WTC11 (cell line): Measurements from ENCODE around the gene CLDN9. TPM values are rescaled to one million over a fixed set of nuclear protein-coding genes. Genes with fewer than 3 reads are reported as not detected.

Experiments
- ATAC-seq: fragments of 200-7000 bp; cut with Tn5 transposase; 2 replicates; pipeline ENCODE4 v1.10.0; 2021; ENCODE audit warnings: mild to moderate bottlenecking, moderate library complexity
- CTCF ChIA-PET: fragments of 300-600 bp; sonication (Branson Sonifier 250); formaldehyde crosslinking; loops from one replicate; lab custom pipeline; 2021; ENCODE audit warnings: antibody characterized with exemption; lab: Charles Lee
- POLR2A ChIA-PET: fragments of 350-600 bp; sonication (Branson Sonifier 250); formaldehyde crosslinking; loops from one replicate; lab custom pipeline; 2021; ENCODE audit warnings: antibody characterized with exemption; lab: Charles Lee
- DNase-seq: peaks from one replicate; pipeline ENCODE4 v3.0.0; 2021; ENCODE audit warnings: low spot score
- H3K27ac Mint-ChIP-seq: 2 replicates; pipeline ENCODE4 v1.8.0; 2021; ENCODE audit warnings: mixed read lengths
- H3K27me3 Mint-ChIP-seq: 2 replicates; pipeline ENCODE4 v1.8.0; 2021; ENCODE audit warnings: low read depth, mild to moderate bottlenecking, moderate library complexity, mixed read lengths
- H3K36me3 Mint-ChIP-seq: 2 replicates; pipeline ENCODE4 v1.8.0; 2021; ENCODE audit warnings: mixed read lengths
- H3K4me1 Mint-ChIP-seq: 2 replicates; pipeline ENCODE4 v1.8.0; 2022; ENCODE audit warnings: mixed read lengths
- H3K4me3 Mint-ChIP-seq: 2 replicates; pipeline ENCODE4 v1.8.0; 2021; ENCODE audit warnings: mild to moderate bottlenecking, moderate library complexity, mixed read lengths
- H3K9me3 Mint-ChIP-seq: 2 replicates; pipeline ENCODE4 v1.8.0; 2021; ENCODE audit warnings: mixed read lengths
- ATF1 ChIP-seq: sonication (generic); formaldehyde crosslinking; IDR thresholded peaks from 2 replicates; pipeline ENCODE4 v1.8.1; 2023; ENCODE audit warnings: mild to moderate bottlenecking, moderate library complexity, missing genetic modification reagents
- CREM ChIP-seq: sonication (generic); formaldehyde crosslinking; IDR thresholded peaks from 2 replicates; pipeline ENCODE4 v1.8.1; 2022; ENCODE audit warnings: mild to moderate bottlenecking, missing genetic modification reagents, moderate library complexity
- E2F1 ChIP-seq: sonication (generic); formaldehyde crosslinking; IDR thresholded peaks from 2 replicates; pipeline ENCODE4 v1.8.0; 2022; ENCODE audit warnings: mild to moderate bottlenecking, missing genetic modification reagents
- ESRRA ChIP-seq: sonication (generic); formaldehyde crosslinking; IDR thresholded peaks from 2 replicates; pipeline ENCODE4 v1.8.1; 2022; ENCODE audit warnings: mild to moderate bottlenecking, missing genetic modification reagents, borderline replicate concordance
- ETV6 ChIP-seq: sonication (generic); formaldehyde crosslinking; IDR thresholded peaks from 2 replicates; pipeline ENCODE4 v1.8.1; 2022; ENCODE audit warnings: mild to moderate bottlenecking, missing genetic modification reagents
- GRHL2 ChIP-seq: fragments of 250-450 bp; sonication (Bioruptor Pico); IDR thresholded peaks from 2 replicates; pipeline ENCODE4 v1.8.0; 2022; ENCODE audit warnings: mild to moderate bottlenecking, moderate library complexity; ENCODE audit not compliant: insufficient replicate concordance, severe bottlenecking
- IRF2 ChIP-seq: sonication (generic); formaldehyde crosslinking; IDR thresholded peaks from 2 replicates; pipeline ENCODE4 v1.8.0; 2022; ENCODE audit warnings: low read depth, missing genetic modification reagents, borderline replicate concordance
- JAZF1 ChIP-seq: fragments of 250-450 bp; sonication (Bioruptor Pico); IDR thresholded peaks from 2 replicates; pipeline ENCODE4 v1.9.0; 2021; ENCODE audit warnings: moderate library complexity, mild to moderate bottlenecking, inconsistent platforms
- MAX ChIP-seq: sonication (generic); formaldehyde crosslinking; IDR thresholded peaks from 2 replicates; pipeline ENCODE4 v1.8.0; 2022; ENCODE audit warnings: mild to moderate bottlenecking, missing genetic modification reagents
- MLX ChIP-seq: sonication (generic); formaldehyde crosslinking; IDR thresholded peaks from 2 replicates; pipeline ENCODE4 v1.8.1; 2023; ENCODE audit warnings: mild to moderate bottlenecking, missing genetic modification reagents, moderate library complexity
- NFATC4 ChIP-seq: fragments of 250-450 bp; sonication (Bioruptor Pico); IDR thresholded peaks from 2 replicates; pipeline ENCODE4 v1.9.0; 2021; ENCODE audit warnings: mild to moderate bottlenecking
- PRDM15 ChIP-seq: sonication (generic); formaldehyde crosslinking; IDR thresholded peaks from 2 replicates; pipeline ENCODE4 v1.8.0; 2022; ENCODE audit warnings: missing genetic modification reagents
- SMAD4 ChIP-seq: sonication (generic); formaldehyde crosslinking; IDR thresholded peaks from 2 replicates; pipeline ENCODE4 v1.8.0; 2022; ENCODE audit warnings: mild to moderate bottlenecking, missing genetic modification reagents
- ZBTB21 ChIP-seq: sonication (generic); formaldehyde crosslinking; IDR thresholded peaks from 2 replicates; pipeline ENCODE4 v1.8.1; 2023; ENCODE audit warnings: mild to moderate bottlenecking, missing genetic modification reagents, borderline replicate concordance
- ZMAT4 ChIP-seq: fragments of 250-450 bp; sonication (Bioruptor Pico); IDR thresholded peaks from 2 replicates; pipeline ENCODE4 v1.9.0; 2021; ENCODE audit warnings: mild to moderate bottlenecking
- ZNF219 ChIP-seq: sonication (generic); formaldehyde crosslinking; IDR thresholded peaks from 2 replicates; pipeline ENCODE4 v1.8.0; 2023; ENCODE audit warnings: missing genetic modification reagents, mild to moderate bottlenecking, borderline replicate concordance
- ZNF232 ChIP-seq: sonication (generic); formaldehyde crosslinking; IDR thresholded peaks from 2 replicates; pipeline ENCODE4 v1.8.0; 2022; ENCODE audit warnings: mild to moderate bottlenecking, missing genetic modification reagents
- ZNF416 ChIP-seq: fragments of 250-450 bp; sonication (Bioruptor Pico); IDR thresholded peaks from 2 replicates; pipeline ENCODE4 v1.9.0; 2021; ENCODE audit warnings: mild to moderate bottlenecking, inconsistent platforms
- ZNF532 ChIP-seq: fragments of 250-450 bp; sonication (Bioruptor Pico); IDR thresholded peaks from 2 replicates; pipeline ENCODE4 v1.9.0; 2021; ENCODE audit warnings: mild to moderate bottlenecking, borderline replicate concordance
- total RNA-seq: library from RNA; stranded (reverse); gene quantifications from 3 replicates; pipeline ENCODE4 v1.2.3, GENCODE V29; 2021

CLDN9 gene
- total RNA-seq, 1 experiment from 2014 or later: 0.92 TPM

- TF ChIP-seq MAX (CRISPR knock-in tag) (no peak), IRF2 (CRISPR knock-in tag) (no peak), JAZF1 (no peak), ETV6 (no peak), MLX (CRISPR knock-in tag) (no peak)
Observed at GRCh38 chr16:2985893-2986355, 26.8 kb upstream of the CLDN9 start (continued).

GRCh38 chr16:2986623-2987188 is 26.0 kb upstream of the CLDN9 start:
- POLR2A ChIA-PET: no interaction called here
- Mint-ChIP-seq H3K9me3 (no peaks in the 10 kb centered on the region), H3K4me1 (peaks cover 33% of the 10 kb centered on the region), H3K27ac (no peak overlapping the region), H3K27me3 (peaks cover 6% of the 10 kb centered on the region; the same call in 1 of the 2 replicates)
- TF ChIP-seq NFATC4 (CRISPR knock-in tag): no peak
- TF ChIP-seq, all 79 proteins: peak for 0
- H3K4me3 Mint-ChIP-seq: no peak overlapping the region
- no peak for DNase-seq
- no peaks in the 10 kb centered on the region for H3K36me3 Mint-ChIP-seq
- CTCF ChIA-PET: interaction anchor here (1.8 to 2.0 kb wide), 2 partner anchors 16 to 73 kb away, joined by 6 to 8 read pairs; no protein-coding TSS in a partner anchor
- ATAC-seq: no peak

GRCh38 chr16:2987286-2987685 is 25.4 kb upstream of the CLDN9 start:
- POLR2A ChIA-PET: no interaction called here
- no peak for ATAC-seq
- H3K36me3 Mint-ChIP-seq: no peaks in the 10 kb centered on the region

GRCh38 chr16:2987833-2988232 is 24.9 kb upstream of the CLDN9 start:
- Mint-ChIP-seq H3K9me3 (no peaks in the 10 kb centered on the region), H3K36me3 (no peaks in the 10 kb centered on the region), H3K4me1 (peaks cover 23% of the 10 kb centered on the region), H3K27me3 (peaks cover 6% of the 10 kb centered on the region; the same call in 1 of the 2 replicates), H3K4me3 (no peak overlapping the region), H3K27ac (no peak overlapping the region)
- CTCF ChIA-PET: interaction anchor here (1.0 to 1.8 kb wide), 2 partner anchors 18 to 71 kb away, joined by 4 to 6 read pairs; no protein-coding TSS in a partner anchor
- no peak for DNase-seq
- POLR2A ChIA-PET: no interaction called here
- ATAC-seq: no peak
- TF ChIP-seq PRDM15: no peak
- TF ChIP-seq ZNF219: no peak
- TF ChIP-seq ZMAT4 (CRISPR knock-in tag): no peak
- no peak for TF ChIP-seq E2F1 (CRISPR knock-in tag)
- no peak for TF ChIP-seq CREM
- TF ChIP-seq ZBTB21 (CRISPR knock-in tag): no peak
- TF ChIP-seq SMAD4 (CRISPR knock-in tag): no peak
- no peak for TF ChIP-seq ATF1
- TF ChIP-seq ZNF232 (CRISPR knock-in tag): no peak
- no peak for TF ChIP-seq ZNF532

More at GRCh38 chr16:2987286-2987685, 25.4 kb upstream of the CLDN9 start:
- no peak overlapping the region for H3K4me3 Mint-ChIP-seq
- DNase-seq: no peak
- H3K27ac Mint-ChIP-seq: no peak overlapping the region
- peaks cover 6% of the 10 kb centered on the region; the same call in 1 of the 2 replicates for H3K27me3 Mint-ChIP-seq
- H3K9me3 Mint-ChIP-seq: no peaks in the 10 kb centered on the region
- CTCF ChIA-PET: interaction anchor here (1.8 kb wide), 1 partner anchor 17 kb away, joined by 6 read pairs; no protein-coding TSS in a partner anchor
- TF ChIP-seq GRHL2 (CRISPR knock-in tag) (no peak), ESRRA (CRISPR knock-in tag) (no peak), ZNF416 (CRISPR knock-in tag) (no peak), ZBTB21 (CRISPR knock-in tag) (no peak)
- peaks cover 28% of the 10 kb centered on the region for H3K4me1 Mint-ChIP-seq
